ENCODE data around the gene FOXL1.

The FOXL1 gene

DNA sequence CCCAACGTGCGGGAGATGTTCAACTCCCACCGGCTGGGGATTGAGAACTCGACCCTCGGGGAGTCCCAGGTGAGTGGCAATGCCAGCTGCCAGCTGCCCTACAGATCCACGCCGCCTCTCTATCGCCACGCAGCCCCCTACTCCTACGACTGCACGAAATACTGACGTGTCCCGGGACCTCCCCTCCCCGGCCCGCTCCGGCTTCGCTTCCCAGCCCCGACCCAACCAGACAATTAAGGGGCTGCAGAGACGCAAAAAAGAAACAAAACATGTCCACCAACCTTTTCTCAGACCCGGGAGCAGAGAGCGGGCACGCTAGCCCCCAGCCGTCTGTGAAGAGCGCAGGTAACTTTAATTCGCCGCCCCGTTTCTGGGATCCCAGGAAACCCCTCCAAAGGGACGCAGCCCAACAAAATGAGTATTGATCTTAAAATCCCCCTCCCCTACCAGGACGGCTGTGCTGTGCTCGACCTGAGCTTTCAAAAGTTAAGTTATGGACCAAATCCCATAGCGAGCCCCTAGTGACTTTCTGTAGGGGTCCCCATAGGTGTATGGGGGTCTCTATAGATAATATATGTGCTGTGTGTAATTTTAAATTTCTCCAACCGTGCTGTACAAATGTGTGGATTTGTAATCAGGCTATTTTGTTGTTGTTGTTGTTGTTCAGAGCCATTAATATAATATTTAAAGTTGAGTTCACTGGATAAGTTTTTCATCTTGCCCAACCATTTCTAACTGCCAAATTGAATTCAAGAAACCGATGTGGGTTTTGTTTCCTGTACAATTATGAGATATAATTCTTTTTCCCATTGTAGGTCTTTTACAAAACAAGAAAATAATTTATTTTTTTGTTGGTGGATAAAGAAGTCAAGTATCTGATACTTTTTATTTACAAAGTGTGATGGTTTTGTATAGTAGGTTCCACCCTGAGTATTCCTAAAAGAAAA is 9.4 kb upstream of the FOXL1 start:
- no peak for DNase-seq

DNA sequence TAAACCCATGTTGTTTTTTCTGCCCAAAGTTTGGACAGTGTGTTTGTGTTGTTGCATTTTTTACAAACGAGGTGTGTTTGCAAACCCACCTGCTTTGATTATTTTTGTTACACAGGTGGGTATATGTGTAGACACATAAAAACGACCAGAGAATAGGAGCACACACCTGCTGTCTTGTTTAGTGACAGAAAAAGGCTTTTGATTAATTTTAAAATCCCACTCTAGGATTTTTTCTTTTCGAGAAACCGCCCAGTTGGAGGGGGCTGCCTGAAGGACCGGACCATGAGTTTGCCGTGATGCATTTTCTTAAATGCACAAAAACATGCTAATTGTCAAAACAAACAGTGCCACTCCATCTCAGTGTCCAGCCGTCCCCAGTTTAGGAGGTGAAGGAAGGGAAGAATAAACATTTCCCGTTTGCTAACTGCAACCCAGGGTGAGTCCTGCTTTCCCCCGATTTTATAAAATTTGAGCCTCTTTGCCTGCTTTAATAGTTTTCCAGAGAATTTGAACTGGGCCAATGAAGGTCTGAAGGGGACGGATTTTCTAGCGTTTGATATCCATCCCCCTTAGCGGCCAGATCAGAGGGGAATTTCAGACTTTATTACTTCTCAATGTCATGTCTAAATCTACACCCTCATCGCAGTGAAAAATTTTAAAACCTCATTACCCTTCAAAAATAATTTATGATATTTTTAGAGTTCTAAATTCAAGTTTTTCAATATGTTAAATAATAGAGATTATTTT is 8.5 kb upstream of the FOXL1 start:
- no peak for DNase-seq

DNA sequence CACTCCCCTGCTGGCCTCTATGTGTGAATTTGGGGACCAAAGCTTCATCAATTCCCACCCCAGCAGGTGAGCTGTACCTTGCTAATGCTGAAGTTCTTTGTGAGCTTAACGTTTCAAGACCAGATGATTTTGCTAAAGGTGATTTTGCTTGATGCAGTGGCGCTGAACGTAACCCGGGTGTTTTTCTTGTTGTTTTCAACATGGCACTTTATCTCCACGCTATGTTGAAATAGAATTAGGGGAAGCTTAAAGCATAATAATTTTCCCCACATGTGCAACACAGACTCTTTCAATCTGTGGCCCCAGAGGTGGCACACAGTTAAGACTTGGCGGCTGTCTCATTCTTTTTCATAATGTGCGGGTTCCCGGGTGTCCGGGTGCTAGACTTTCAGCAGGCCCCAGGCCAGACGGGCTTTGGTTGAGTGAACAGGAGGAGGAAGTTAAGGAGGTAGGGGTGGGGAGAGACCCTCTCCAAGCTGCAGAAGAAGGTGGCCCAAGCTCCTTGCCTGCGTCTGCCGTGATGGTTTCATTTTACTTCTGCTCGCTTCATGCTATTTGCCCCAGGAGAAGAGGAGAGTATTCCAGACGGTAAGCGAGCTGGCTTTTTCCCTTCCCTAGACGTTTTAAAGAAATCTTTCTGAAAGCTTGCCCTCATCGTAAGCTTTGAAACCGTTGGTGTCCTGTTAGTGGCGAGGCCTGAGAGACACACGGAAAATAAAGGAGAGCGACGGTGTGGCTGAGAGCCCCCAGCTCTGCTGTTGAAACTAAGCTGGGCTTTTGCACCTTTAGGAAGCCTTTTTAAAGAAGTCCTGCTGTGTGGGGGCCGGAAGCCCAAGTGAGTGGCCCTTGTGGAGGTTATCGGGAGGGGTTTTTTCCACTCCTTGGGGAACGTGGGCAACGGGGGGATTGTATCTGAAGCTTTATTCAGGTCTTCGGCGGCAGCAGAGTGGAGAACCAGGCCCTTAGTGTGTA is 7.5 kb upstream of the FOXL1 start:
- DNase-seq = no peak

DNA sequence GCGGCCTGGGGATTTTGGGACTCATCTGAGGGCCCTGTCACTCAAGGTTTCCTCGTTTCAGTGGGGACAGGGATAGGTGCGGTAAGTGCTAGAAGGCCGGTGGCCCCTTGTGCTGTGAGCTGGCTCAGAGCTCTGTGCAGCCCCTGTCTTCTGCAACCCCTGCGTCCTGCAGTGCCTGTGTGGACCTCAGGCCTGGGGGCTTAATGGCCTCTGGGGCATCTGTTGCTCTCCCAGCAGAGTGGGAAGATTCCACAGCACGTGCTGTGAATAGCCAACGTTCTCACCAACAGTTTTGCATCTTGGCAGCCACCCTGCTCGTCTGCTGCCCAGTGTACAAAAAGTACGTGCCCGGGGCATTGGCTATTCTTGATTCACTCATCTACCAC is 6.8 kb upstream of the FOXL1 start:
- no peak for DNase-seq

DNA sequence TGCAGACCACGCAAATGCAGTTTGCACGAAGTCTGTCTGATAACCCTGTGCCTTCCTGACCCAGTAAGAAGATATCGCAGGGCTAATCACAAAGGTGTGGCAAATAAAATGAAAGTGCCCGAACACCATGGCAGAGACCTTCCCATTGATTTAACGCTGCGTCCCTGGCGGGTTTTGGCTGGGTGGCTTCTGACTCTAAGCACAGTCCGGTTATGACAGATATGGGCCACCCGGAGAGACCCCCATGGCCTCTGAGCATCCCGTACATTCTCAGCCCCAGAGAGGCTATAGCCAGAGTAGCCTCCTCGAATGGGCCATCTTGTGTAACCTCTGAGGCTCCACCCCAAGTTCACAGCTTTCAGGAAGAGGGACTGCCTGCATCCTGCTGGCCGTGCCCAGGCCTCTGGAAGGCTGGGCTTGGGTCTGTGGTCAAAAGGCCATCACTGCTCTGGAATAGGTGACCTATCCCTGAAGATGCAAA is 6.3 kb upstream of the FOXL1 start:
- no peak for DNase-seq

DNA sequence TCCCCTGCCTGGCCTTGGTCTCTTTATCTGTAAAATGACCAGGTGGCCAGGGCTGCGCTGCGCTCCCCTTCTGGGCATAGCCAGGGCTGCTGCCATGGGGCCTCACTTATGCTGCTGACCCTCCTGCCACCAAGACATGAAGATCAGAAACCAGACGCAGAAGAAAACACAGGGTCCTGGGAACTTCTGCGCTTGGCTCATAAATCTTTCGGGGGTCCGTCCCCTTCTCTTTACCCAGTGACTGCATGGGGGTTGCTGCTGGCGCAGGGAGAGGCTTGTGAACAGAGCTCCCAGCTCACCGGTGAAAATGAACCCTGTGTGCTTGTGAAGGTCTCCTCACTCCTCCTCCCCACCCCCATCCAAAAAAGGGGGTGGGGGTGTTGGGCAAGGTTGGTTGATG is 5.7 kb upstream of the FOXL1 start:
- no peak for DNase-seq

DNA sequence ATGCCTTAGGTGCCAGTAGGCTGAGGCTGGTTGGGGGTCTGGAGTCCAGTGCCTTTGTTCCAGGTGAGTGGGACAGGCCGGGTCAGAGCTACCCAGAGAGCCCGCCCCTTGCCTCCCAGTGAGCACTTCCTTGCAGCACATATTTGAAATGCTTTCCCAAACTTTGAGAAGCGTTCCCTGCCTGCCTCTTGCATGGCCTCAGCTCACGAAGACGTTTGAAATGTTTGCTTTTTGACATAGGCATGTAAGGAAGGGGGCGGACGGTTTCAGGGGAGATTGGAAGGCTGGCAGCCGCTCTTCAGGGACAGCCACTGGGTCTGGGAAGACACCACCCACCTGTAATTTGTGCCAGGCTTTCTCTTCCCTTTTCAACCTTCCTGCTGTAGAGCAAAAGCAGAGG is 5.1 kb upstream of the FOXL1 start:
- DNase-seq = no peak

DNA sequence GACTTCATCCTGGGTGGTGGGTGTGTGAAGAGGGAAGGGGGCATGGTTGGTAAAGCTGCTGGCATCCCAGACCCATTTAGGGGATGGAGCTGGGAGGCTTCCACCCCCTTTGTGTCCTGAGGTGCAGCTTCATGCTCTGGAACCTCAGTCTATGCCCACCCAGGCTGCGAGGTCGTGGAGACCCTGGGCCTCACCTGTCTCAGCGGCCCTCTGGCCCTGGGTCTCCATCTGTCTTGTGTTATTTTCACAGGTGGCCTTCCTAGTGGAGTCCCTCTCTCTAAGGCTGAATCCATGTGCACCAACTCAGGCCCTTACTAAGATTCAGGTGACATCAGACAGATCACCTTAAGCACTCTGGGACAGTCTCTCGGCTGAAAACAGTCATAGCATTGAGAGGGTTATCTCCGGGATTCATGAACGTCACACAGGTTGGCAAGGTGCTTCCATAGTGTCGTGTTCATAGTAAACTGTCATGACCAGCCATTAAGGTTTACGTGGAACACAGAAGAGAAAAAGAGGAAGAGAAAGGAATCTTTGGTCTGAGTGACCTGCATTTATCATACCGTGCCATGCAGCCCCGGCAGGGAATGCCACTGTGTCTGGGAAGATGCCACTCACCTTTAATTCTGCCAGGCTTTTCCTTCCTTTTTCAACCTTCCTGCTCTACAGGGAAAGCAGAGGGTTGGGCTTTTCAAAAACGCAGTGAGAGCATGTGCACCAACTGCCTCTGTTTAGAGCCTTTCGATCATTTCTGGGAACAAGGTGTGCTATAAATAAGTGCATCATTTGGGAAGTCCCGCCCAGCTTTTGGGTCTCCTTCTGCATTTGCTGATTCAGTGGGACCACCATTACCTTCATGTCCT is 4.5 kb upstream of the FOXL1 start:
- DNase-seq = no peak

DNA sequence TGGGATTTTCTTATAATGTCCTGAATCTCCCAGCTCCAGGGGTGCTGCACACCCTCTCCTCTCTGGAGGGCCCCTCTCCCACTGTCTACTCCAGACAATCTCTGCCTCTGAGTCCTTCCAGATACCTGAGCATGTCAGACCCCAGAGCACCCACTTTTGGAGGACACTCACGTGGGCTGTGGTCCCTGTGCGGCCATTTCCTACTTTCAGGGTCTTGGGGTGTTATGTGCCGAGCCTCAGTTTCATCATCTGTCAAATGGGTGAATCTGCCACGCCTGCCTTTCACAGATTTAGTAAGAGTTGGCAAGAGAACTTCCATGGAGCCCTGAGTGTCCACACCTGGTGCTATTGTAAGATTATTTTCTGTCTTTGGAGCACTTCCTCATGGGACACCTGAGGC is 3.7 kb upstream of the FOXL1 start:
- DNase-seq = no peak

DNA sequence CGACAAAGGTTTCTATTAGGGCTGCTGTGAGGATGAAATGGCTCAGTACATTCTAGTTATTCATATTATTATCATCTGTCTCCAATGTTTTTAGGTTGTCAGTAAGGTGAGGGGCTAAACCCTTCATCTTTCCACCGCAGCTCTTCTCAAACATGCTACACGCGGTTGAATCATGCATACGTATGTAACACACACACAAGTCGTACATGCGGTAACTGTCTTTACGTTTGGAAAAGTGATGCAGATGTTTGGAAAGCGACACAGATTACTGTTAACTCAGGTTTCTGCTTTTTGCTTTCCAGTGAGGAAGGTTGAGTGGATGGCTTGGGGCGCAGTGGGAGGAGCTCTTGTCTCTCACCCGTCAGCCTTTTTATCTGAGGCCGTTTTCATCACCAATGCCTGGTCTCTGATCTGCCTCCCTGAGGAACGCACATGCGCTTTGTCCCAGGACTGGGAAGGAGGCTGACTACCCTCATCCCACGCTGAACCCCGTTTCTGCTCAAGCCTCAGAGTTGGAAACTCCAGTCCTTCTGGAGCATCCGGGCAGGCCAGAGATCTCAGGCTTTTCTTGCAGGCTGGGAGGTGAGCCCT is 3.2 kb upstream of the FOXL1 start:
- no peak for DNase-seq

DNA sequence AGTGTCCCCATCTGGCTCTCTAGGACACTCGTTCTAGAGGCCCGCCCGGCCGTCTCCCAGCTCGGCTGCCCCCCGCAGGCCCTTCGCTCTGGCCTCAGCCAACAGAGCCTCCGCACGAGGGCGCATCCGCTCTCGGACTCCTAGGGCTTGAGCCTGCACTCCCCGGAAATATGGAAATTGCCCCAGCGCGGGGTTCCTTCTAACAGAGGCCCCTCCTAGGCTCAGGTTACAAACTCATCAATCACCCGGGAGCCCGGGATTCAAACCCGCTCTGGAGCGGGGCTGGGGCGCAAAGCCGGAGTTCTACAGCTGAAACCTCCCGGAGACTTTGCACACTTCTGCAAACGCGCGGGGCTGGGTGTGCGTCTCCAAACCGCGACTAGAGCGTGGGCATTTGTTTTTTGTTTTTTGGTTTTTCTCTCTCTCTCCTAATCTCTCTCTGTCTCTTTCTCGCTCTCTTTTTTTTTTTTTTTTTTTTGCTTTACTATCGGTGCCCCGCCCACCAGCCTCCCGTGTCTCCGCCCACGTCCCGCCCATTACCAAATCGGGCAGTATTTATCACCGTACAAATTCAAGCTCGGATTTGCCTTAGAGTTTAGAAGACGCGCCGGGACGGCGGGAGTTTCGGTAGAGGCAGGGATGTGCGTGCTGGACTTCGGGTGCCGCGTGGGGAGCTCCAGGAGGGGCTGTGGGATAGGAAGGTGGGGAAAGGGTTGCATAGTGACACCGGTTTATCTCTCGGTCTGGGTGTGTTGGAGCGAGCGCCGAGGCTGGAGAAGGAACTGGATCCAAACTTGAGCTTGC is 2.4 kb upstream of the FOXL1 start:
- DNase-seq = no peak

DNA sequence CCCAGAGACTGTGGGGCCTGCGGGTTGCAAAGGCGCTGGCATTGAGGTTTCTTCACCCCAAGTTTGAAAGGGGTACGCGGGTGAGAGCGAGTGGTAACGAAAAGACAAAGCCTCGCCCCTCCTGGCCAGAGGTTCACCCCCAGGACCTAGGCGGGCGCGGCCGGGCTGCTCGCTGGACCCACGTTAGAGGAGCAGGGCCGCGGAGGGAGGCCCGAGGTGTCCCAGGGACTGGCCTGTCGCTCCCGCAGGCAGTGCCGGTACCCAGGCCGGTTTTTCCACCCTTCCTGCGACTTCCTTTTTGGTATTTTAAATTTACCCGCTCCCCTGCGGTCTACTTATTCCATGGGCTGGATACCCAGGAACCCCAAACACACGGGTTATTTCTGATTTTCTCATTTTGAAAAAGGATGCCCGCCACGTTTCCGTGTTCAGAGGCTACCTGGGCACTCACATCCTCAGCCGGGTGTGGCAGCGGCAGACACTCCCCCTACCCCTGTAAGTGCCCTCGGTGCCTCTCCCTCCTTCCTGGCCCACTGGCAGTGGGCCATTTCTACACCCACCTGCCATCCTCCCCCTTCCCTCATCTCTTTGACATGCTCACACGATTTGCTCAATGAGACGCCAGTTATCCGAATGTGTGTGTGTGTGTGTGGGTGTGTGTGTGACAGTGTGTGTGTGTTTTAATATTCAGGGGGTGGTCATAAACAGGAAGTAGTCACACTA is 1.6 kb upstream of the FOXL1 start:
- no peak for DNase-seq

DNA sequence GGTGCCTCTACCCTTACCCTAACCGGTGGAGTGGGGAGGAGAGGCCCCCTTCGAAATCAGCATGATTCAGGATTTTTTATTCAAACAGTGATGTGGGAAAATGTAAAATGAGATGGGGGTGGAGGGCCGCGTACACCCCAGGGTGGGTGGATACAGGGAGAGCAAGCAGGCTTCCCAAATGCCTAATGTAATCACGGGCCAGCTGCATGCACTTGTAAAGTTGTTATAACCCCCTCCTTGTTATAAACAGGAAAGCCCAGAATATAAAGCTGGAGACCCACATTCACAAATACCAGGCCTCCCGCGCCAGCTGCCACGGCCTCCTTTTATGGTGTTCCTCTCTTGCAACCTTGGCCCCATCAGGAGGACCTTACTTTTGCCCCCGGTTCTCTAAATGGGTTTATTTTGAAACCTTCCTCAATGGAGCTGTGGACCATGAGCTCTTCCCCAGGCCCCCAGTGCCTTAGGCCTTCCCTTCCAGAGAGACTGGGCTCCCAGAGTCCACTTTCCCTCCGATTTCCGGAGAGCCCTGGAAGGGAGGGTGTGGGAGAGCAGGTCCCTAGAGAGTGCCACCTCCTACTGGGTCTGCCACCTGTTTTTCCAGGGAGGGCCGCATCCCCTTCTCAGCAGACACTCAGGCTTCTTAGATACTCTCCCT is 906 bp upstream of the FOXL1 start:
- no peak for DNase-seq

DNA sequence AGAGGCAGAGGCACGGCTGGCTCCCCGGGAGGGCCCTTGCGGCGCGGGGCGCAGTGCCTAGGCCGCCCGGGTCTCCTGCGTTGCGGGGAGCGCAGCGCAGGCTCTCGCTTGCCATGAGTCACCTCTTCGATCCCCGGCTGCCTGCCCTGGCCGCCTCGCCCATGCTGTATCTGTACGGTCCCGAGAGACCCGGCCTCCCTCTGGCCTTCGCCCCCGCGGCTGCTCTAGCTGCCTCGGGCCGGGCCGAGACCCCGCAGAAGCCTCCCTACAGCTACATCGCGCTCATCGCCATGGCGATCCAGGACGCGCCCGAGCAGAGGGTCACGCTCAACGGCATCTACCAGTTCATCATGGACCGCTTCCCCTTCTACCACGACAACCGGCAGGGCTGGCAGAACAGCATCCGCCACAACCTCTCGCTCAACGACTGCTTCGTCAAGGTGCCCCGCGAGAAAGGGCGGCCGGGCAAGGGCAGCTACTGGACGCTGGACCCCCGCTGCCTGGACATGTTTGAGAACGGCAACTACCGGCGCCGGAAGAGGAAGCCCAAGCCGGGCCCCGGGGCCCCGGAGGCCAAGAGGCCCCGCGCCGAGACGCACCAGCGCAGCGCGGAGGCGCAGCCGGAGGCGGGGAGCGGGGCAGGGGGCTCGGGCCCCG is 390 bp downstream of the FOXL1 start:
- DNase-seq = no peak

DNA sequence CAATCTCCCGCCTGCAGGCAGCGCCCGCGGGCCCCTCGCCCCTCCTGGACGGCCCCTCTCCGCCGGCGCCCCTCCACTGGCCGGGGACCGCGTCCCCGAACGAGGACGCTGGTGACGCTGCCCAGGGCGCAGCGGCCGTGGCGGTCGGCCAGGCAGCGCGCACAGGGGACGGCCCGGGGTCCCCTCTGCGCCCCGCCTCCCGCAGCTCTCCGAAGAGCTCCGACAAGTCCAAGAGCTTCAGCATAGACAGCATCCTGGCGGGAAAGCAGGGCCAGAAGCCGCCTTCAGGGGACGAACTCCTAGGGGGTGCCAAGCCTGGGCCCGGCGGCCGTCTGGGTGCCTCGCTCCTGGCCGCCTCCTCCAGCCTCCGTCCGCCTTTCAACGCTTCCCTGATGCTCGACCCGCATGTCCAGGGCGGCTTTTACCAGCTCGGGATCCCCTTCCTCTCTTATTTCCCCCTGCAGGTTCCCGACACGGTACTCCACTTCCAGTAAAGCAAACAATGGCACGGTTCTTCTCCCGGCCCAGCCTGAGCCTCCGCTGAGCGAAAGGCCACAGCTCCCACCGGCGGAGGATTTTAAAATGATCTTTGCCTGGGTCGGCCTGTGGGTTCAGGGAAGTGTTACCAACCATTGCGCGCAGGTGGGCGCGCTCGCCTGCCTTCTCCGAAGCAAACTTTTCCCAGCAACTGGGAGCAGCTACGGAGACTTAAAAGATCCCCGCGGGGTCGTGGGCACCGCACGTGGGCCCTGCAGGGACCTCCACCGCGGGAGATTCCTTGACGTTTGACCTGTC is 1.1 kb downstream of the FOXL1 start:
- no peak for DNase-seq

DNA sequence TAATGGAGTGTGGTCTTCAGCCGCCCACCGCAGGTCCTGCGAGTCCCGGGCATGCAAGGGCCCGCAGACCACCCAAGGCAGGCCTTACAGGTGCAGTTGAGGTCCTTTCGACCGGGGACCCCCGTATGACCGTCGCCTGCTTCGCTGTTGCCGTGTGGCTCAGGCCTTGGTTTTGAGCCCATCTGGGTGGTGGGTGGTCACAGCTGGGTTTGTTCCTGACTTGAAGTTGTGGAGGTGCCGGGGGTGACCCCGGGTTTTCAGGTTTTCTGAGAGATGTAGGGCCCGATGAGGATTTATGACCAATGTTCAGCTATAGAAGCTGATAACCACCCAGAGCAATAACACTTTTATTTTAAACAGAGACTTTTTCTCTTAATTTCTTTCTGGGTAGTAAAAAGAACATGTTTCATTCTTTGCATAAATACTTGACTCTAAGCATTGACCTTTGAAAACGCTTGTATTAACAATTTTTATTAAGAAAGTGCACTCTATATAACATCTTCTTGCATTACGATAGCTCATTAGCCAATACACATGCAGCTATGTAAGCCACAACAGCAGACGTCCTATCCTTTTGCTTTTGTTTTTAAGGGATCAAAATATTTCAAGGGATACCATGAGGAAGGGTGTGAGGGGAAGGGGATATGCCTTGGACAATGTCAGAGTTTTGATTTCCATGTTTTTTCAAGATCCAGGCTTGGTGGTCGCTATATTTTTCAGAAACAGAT is 1.9 kb downstream of the FOXL1 start:
- DNase-seq = no peak

DNA sequence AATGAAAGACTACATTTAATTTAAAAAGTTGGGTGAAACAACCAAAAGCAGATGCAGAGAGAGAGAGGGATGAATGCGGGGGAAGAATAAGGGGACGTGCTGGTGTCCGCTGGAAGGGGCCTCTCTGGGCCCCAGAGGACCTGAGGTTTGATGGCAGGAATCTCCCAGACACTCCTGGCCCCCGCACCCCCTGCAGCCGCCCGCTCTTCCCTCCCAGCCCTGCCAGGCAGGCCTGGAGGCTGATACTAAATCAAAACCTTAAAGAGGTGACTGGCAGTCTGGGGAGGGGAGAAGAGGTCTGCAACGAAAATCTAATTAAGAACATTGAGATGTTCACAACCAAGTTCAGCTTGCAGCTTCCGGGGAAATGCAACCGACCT is 2.4 kb downstream of the FOXL1 start:
- DNase-seq = no peak

All from DMS53 (cell line).